Suprapubic skin (tissue), 2 donors: ENCODE results near the gene FAM161A.

Experiments
- EP300 ChIP-seq: sonication (generic); formaldehyde crosslinking; IDR thresholded peaks from one replicate; pipeline ENCODE4 v1.6.1; 2017; ENCODE audit warnings: antibody characterized with exemption
- POLR2A ChIP-seq, 2 donors: fragments of 450-650 bp; IDR thresholded peaks; one replicate each; pipeline ENCODE4 v1.6.1; 2017; ENCODE audit warnings: antibody characterized with exemption in 2 of 2, mild to moderate bottlenecking in 2 of 2, moderate library complexity in 2 of 2

GRCh38 chr2:61816480-61817355 is 37.1 kb downstream of the FAM161A start:
- TF ChIP-seq EP300 (no peak), POLR2A (IDR thresholded peaks at IDR 0.05) (no peak)
